T follicular helper cell (primary cell): Measurements from ENCODE around the gene GLB1L3.
"Not testable (repeated sequence)": the region's sequence is repeated elsewhere in the genome, so short reads cannot be mapped to it uniquely, and the experiment has no call there.

Experiments used
- DNase-seq: peaks from one replicate; pipeline ENCODE4 v3.0.0-alpha.2; 2020; ENCODE audit warnings: low read depth

The GLB1L3 gene

DNA sequence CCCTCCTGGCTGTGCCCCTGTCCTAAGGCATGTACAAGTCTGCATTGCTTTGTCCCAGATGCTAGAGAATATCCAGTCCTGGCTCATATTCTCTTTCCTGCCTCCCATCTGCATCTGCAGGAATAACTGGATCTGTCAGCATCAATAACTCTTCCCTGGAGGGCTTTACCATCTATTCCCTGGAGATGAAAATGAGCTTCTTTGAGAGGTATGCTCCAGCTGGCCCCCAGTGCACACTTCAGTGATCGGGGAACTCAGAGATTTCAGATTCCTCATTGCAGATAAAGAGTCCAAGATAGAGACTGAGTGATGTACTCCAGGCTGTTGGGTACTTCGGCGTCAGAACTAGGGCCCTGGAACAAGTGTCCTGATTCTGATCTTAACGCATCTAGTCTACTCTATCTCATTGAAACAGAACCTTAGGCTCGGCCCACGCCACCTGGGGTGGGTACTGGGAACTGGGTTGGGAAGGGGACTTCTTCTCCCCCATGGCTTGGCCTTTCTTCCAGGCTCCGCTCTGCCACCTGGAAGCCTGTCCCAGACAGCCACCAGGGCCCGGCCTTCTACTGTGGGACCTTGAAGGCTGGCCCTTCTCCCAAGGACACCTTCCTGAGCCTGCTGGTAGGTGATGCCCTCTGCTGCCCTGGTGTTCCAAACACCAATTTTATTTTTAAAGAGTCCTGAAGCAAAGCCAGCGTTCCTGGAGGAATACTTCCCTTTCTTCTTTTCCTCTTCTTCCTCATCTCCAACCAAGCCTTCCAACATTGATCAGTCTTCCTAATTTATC is 37.8 kb downstream of the GLB1L3 start:
- no peak for DNase-seq

DNA sequence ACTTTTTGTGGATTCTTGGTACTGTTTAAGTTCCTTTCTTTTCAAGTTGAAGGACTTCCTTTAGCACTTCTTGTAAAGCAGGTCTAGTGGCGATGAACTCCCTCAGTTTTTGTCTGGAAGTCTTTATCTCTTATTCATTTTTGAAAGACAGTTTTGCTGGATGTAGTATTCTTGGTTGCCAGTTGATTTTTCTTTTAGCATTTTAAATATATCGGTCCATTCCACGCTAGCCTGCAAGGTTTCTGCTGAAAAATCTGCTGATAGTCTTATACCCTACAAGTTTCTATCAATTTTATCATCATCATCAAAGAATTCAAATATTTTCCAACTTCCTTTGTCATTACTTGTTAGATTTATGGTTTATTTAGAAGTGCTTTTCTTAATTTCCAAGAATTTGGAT is 40.9 kb downstream of the GLB1L3 start:
- no peak for DNase-seq

DNA sequence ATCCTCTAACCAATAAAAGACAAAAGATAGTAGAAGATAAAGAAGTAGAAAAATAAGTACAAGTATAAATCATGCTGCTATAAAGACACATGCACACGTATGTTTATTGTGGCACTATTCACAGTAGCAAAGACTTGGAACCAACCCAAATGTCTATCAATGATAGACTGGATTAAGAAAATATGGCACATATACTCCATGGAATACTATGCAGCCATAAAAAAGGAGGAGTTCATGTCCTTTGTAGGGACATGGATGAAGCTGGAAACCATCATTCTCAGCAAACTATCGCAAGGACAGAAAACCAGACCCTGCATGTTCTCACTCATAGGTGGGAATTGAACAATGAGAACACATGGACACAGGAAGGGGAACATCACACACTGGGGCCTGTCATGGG is 45.2 kb downstream of the GLB1L3 start:
- DNase-seq: not testable (repeated sequence)

DNA sequence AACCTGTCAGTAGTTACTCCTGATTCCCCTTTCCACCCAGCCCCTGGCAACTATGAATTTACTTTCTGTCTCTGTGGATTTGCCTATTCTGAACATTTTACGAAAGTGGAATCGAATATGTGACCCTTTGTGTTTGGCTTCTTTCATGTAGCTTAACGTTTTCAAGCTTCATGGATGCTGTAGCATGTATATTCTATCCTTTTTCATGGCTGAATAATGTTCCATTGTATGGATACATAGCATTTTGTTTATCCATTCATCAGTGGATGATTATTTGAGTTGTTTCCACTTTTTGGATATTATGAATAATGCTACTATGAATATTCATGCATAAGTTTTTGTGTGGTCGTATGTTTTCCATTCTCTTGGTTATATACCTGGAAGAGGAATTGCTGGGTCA is 46.4 kb downstream of the GLB1L3 start:
- no peak for DNase-seq

DNA sequence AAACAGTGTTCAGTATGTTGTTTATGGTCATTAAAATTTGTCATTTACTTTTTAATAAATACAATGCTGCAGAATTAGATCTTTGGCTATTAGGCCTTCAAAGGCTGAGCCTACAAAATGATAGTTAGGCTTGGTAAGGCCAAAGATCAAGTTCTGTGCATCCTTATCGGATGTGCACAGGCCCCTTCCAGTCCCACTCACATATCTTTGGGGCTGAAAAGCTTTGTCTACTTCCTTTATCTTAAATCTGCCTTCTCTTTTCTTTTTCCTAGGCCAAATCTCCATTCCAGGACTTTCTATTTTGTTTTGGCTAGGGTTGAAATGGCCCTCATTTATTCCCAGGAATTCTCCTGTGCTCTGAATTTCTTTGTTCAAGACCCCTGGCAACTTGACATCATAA is 52.3 kb downstream of the GLB1L3 start:
- DNase-seq: no peak

DNA sequence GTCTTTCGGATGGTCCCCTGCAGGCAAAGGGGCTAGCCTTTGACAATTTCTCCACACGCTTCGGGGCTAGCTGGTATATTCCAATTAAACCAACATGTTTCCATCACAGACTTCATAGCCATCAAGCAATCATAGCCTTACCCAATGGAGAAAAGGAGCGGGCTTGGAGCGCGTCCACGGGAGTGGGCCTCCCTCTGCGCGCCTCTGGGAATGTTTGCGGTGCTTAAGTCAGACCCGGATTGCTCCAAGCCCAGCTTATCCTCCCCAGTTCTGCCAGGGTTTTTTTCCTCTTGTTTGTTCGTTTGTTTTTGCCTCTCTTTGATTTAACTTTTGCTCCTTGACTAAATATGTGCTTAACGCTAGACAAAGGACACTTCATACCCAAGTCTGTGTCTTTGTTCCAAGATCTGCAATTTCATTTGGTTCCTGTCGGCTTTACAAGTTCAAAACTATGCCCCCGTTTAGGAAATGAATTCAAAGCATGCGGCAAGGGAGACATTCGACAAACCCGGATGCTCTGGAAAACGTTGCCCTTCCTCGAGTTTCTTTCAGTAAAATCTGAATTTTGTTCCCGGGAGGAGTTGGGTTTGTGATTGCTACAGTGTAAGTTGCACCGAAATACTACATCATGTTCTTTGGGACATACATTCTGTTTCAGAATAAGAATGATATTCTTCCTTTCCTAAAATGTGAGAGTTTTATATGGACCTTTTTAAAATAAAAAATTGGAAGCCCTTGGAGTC is 54.6 kb downstream of the GLB1L3 start:
- DNase-seq: no peak

DNA sequence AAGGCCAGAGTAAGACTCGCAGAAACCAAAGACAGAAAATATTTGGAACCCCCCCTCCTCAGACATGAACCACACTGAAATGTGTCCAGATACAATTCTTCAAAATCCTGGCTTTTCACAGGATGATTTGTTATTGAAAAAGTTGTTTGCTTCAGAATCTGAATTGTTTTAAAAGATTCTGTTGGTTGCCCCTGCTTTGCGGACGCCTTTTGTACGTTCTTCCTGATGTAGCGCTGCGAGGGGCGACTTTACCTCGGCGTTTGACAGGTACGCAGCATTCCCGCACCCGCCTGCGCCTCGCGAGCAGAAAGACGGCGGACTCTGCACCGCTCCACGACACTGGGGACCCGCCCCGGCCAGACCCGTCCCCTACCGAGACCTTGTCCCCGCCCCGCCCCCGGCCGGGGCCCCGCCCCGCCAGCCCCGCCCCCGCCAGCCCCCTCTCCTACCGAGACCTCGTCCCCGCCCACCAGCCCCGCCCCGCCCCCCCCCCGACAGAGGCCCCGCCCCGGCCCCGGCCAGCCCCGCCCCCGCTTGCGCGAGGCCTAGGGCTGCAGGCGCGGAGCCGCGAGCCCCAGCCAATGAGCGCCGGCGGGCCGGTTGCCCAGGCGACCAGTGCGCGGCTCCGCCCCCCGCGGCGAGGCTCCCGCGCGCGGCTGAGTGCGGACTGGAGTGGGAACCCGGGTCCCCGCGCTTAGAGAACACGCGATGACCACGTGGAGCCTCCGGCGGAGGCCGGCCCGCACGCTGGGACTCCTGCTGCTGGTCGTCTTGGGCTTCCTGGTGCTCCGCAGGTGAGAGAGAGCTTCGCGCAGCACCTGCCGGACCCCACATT is 55.4 kb downstream of the GLB1L3 start, which contains the start of gene GLB1L2:
Gene GLB1L2, plus strand, starts transcription at position 635 of the 835 bp plus-strand sequence. Its CDS starts 74 bp downstream, at position 709.
- DNase-seq: peak; percentile 72

DNA sequence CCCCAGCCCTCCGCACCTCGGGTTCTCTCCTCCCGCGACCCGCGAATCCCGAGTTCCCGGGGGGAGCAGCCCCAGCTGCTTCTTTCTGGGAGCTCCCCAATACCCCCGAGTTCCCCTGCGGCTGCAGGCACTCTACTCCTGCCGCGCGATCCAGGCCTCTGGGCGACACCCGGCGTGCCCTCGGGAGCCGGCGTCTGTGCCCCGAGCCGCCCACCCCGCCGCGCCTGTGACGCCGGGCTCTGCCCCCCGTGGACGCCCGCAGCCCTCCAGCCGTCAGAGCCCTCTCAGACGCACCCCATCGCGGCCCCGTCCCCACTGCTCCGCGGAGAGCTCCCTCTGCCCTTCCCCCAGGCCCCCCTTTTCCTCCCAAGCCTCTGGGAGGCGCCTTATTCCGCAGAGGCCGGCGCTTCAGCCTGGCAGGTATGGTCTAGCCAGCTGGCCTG is 56.0 kb downstream of the GLB1L3 start:
- peak; percentile 9 for DNase-seq

DNA sequence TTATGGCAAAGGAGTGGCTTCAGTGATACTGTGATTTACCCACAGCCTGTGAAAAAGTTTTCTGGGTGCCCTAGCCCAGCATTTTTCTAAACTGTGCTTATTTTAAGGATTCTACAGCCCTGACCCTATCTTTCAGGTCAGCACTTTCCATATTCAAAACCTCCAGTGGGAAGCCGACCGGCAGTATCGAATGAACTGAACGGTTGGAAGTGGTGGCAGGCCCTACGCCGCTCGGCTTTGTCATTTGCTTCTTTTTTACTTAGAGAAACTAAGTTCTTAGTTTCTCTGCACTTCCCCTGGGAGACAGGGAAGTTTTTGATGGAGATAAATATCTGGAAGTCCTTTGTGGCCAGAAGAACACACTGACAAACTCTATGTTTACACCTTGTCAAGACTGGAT is 56.6 kb downstream of the GLB1L3 start:
- DNase-seq: no peak

DNA sequence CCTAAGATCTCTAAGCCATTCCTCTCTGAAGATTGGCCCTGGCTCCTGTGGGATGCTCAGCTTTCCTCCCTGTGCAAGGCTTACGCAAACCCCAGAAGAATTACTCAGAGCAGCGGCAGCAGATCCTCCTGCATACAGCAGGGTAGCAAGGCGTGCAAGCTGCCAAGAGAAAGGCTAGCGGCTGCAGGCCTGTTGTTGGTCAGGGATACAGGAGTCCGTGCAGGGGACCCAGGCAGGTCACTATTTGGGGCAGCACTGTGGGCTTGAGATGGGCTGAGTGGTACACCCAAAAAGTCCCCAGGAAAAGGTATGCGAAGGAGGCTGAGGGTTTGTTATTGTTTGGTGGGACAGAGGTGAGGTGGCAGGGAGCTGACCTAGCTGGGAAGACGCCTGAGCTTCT is 57.1 kb downstream of the GLB1L3 start:
- no peak for DNase-seq

DNA sequence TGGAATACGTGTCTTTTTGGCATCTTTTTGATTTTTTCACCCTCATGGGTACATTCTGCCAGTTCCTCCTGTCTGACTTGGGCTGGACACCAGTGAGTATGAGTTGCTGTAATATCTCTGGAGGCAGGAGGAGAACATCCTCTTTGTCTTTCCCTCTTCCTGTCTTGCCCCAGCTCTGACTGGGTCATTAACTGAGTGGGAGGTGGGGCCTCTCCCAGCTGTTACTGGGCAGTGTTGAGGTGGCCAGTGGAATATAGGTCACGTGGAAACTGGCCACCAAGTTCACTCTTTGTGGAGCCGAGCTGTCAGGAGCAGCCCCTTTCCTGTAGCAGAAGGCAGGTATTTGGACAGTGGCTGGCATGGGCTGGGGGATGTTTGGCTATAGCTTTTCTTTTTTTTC is 57.8 kb downstream of the GLB1L3 start:
- DNase-seq: no peak

DNA sequence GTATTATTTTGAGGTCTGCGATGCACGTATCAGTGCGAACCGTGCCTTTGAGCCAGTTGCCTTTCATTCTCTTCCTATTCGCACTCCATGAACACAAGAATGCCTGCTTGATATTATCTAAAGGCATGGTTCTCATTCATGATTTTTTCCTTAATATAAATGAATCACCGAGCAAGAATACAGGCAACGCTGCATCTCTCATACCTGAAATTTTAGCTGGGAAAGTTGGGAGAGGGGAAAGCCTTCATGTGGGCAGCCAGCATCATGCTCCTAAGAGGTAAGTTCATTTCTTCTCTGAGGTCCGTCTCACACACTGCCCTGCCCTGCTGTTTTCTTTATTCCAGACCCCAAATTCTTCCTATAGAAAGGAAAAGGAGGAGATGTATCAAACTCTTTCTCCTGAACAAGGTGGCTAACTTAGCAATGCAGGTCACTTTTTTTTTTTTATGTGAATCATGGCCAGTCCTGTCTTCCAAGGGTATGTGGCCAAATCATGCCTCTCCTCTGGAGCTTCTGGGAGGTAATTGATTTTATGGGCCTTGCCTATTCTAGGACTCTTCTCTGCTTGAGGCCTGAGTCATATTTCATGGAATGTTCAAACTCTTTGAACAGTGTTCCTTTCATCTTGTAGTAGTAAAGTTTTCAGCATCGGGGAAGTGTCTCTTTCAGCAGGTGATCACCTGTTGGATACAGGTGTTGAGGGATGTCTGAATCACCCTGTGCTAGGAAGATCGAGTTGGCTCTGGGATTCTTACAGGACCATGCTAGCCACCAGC is 58.8 kb downstream of the GLB1L3 start:
- DNase-seq: no peak

DNA sequence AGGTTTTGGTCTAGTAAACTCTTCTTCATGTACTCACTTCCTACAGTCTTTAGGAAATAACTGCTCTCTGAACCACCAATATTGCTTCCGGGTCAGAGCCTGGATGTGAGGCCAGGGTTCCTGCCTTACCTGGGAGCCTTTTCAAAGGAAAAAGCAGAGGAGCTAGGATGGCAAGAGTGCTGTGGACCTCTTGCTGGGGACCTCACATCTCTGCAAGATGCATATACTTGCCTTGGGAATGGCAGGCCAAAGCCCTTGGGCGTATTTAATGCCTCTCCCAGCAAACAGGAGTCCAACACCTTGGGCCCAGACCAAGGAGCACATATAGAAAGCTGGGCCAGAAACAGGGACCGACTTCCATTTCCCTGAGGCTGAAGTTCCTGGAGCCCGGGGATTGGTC is 60.9 kb downstream of the GLB1L3 start:
- DNase-seq: no peak

DNA sequence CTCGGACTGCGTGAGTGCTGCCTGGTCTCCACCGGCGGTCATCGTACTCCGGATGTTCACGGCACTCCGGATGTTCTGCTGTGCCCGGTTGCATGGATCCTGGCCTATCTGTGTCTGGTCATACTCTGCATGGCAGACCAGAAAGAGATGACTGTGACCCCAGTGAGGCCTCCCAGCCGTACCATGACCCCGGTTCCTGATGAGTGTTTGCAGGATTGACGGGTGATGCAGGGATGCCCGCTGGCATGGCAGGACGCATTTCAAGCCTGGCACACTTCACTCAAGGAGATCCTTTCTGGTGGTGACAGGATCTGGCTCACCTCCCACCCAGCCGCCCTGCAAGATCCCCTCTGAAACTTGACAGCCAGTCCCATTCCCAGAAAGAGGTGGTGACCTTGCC is 61.9 kb downstream of the GLB1L3 start:
- no peak for DNase-seq

DNA sequence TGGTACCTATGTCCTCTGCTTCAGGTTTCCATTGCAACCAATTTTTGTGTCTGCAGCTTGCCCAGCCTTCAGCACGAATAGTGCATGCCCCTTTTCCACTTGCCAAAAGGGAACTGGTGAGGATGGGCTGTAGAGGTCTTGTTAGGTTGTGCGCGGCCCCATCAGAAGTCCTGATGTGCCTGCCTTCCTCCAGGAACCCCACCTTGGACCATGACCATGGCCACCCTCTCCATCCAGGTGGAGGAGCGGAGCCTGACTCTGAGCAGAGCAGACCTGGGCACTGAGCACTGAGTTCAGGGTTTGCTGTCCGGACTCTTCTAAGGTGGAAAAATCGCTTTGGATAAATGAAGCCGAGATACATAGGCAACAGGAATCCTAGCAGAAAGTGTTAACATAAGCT is 62.5 kb downstream of the GLB1L3 start:
- DNase-seq: no peak

DNA sequence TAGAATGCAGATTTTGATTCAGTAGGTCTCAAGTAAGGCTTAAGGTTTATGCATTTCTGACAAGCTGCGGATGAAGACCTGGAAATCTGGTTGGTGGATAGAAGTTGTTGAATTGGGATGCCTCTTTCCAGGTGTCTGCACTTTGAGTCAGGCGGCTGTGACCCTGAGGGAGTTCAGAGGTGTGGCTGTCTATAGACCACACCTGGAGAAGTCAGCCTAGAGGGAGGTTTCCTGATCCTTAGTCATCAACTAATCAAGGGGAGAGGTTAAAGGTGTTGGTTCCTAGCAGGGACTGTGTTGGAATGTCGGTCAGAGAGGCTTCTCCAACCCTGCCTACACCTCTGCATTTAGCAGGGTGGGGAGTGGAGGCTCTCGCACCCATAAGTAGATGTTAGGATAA is 63.6 kb downstream of the GLB1L3 start:
- DNase-seq: no peak

DNA sequence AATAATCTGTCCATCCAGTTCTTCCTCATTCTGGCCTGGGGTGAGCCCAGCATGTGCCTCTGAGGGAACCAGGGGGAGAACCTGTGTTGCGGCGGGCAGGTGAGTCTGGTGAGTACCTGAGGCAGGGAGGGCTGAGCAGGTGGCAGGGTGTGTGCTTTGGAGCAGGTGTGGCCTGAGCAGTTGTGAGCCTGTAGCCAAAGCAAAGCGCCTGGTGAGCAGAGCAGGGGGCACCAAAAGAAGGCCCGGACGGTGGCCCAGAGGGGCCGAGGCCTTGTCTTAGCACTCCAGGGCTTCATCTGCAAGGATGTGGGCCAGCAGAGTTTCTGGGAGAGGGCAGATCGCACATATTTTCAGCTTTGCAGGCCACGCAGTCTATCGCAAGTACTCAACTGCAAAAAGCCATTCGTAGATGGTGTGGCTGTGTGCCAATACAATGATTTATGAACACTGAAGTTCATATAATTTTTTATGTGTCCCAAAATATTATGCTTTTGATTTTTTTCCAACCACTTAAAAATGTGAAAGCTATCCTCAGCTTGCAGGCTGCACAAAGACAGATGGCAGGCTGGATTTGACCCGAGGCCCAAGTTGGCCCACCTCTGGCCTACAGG is 64.3 kb downstream of the GLB1L3 start:
- DNase-seq: no peak

DNA sequence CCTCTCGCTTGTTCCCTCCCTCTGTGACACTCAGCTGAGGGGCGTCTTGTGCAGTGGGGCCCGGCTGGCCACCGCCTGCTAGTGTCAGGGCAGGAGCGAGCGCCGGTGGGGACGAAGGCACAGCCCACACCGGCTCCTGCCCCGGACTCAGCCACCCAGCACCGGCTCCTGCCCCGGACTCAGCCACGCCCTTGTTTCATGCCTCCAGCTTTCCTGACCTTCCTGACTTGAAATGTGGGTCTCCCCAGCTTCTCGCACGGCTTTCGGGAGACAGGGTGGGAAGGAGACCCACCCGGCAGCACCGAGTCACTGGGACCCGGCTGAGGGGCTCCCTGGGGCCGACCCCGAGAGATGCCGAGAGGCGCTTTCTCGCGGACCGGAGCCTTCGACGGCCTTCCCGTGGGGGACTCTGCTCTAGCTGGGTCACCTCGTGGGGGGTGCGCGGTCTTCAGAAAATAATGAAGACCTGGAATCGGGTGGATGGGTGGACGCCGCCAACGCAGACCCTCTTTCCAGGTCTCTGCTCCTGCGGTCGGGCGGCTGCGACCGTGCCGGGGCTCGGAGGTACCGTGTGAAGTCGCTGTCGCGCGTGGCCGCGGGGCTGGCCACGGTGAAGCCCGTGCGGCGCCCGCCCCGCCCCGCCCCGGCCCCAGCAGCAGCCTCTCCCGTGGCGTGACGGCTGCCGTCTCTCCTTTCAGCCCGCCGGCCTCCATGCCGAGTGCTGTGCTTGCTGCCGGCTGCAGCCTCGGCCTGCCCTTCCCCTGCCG is 65.8 kb downstream of the GLB1L3 start:
- no peak for DNase-seq

DNA sequence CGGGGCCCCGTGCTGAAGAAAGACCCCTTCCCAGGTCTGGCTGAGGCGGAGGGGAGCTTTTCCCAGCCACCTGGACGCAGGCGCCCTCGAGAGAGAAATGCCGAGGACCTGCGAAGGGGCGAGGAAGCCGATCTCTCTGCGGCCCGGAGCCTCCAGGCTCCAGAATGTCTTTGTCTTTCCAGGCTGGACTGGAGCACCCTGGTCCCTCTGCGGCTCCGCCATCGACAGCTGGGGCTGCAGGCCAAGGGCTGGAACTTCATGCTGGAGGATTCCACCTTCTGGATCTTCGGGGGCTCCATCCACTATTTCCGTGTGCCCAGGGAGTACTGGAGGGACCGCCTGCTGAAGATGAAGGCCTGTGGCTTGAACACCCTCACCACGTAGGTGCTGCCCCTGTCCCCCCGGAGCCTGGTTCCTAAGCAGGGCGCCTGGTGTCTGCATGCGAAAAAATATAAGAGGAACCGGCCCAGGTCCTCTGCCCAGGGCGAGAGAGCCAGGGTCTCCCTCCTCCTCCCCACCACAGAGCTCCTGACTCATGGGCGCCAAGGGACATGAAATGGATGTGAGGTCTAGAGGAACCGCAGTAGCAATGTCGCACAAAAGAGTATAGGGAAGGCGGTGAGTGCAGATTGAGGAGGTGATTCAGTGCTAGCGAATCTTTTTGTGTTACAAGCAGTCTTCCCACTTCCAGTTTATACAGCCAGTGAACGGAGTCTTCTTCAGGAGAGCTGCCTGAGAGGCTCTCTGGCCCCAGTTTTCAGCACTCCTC is 66.6 kb downstream of the GLB1L3 start:
- DNase-seq: no peak

DNA sequence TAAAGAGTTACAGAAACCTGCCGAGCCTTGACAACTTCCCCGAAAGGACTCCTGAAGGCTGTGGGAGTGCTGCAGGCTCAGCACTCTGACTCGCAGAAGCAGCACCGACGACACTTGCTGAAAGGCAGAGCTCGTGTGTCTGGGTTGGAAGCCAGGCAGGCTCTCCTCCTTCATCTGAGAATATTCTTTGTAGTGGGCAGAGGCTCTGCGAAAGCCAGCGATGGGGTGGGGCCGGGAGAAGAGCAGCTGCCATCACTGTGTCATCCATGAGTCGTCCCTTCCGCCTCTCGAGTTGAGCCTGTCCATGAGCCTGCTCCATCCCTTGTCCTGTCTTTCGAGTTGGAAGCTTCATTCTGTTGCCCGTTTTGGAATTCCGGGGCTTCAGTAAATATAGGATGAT is 67.5 kb downstream of the GLB1L3 start:
- DNase-seq: no peak
